Hematopoietic multipotent progenitor cell treated with erythropoietin and hydrocortisone succinate and interleukin-3 and kit ligand, for 6 days (in vitro differentiated cells): ENCODE results near the gene LRRC8B.
A peak's percentile ranks its signal among the peaks of the same experiment; 100 is the strongest.
"Not testable (repeated sequence)": the region's sequence is repeated elsewhere in the genome, so short reads cannot be mapped to it uniquely, and the experiment has no call there.

Source experiments
- DNase-seq: peaks from one replicate; pipeline ENCODE4 v3.0.0-alpha.2; 2015

The LRRC8B gene

GRCh38 chr1:89525169-89525855, 683 bp downstream of the LRRC8B start:
- peak; percentile 73 for DNase-seq

GRCh38 chr1:89527256-89527655, 2.6 kb downstream of the LRRC8B start:
- no peak for DNase-seq

DNA sequence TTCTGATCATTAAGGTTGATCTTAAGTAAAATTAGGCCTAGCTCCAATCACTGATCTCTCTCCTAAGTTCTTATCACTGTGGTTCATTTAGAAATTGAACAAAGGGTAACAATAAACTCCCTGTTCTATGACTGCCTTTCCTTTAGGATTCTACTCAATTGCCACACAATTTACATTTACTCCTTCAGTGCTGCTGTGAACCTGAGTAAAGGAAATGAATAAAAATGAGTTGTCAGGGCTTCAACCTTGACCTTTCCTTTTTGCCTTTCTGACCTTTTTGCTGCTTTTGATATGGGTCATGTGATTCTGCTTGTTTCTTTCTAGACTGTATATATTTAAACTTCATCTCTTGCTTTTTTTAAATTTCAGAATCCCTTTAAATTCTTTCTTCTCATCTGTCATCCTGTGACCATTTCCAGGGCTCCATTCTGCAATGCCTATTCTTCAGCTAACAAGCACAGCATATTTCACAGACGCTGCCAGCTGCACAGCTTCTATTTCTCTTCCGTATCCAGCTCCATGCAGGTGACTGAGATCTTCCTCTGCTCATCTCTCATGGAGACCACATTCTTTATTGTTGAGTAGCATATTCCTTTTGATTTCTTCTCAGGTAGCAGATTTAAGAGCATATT, 3.2 kb downstream of the LRRC8B start:
- DNase-seq, result no peak

GRCh38 chr1:89528382-89528780, 3.8 kb downstream of the LRRC8B start:
- DNase-seq, result no peak

DNA sequence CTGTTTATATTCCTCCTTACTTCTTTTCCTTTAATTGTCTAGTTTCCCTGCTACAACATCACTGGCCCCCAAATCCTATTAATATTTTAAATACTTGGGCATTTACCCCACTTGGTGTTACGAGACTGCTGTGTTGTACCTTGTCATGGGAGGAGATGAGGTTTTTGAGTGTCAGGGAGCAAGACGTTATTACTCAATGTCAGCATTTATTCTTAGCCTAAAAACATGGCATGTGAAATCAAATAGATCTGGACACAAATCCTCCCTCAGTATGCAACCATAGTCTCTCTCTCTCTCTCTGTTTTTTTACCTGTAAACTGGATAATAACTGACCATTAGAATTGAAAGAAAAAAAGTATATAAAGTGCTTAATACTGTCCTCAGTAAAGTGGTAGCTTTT, 4.6 kb downstream of the LRRC8B start:
- no peak for DNase-seq

GRCh38 chr1:89530444-89531089, 5.9 kb downstream of the LRRC8B start:
- DNase-seq, result no peak

GRCh38 chr1:89531480-89532139, 7.0 kb downstream of the LRRC8B start:
- no peak for DNase-seq

GRCh38 chr1:89532228-89532627, 7.6 kb downstream of the LRRC8B start:
- DNase-seq, result no peak

- DNase-seq, result no peak
These were observed 8.2 kb downstream of the LRRC8B start for GRCh38 chr1:89532866-89533265.

DNA sequence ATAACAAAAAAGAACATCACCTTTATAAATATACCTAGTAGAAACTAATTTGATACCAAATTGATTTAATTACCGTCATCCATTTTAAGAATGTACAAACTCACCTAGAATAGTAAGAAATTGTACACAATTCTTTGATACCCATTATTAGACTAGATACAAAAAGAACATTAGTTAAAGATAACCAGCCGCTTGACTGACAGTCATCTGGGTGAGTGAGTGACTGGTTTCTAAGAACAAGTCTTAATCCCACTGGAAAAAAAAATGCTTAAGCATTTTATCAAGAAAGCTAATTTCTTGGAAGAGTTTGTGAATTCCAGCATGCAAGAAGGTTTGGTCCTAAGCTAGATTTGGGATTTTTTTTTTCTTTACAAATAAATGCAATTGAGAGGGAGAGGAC, 10.9 kb downstream of the LRRC8B start:
- no peak for DNase-seq

- DNase-seq, result no peak
These were observed 12.1 kb downstream of the LRRC8B start for GRCh38 chr1:89536555-89537341.

DNA sequence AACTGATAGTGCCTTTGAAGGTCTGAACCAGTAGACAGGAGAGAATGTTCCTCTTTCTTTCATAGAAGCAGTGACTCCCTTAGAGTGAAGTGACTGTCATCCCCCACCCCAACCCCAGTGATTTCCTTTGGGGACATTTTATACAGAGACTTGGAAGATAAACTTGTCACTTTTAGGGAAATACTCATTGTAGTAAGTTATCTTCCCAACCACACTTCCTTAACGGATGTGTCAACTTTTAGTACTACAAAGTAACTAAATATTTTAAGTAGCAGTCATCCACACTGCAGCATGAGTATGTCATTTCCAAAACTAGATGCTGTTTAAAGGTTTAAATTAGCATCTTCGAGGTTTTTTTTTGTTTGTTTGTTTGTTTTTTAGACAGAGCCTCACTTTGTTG, 13.7 kb downstream of the LRRC8B start:
- DNase-seq, result peak; percentile 64

DNA sequence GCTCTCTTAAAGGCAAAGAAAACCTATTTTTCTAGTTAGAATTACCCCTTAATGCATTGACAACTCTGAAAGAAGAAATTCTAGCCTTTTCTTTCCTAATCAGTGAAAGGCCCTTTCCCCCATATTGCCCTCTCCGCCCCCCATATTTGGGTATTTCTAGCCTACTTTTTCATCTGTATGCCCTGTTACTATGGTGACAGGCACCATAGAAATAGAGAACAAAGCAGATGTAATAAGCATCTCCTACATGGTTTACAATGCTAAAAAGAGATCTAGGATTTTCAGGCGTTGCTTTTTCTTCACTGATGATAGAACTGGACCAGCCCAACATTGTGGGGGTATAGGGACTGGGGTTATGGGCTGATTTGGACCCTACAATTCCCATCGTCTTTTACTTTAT, 14.5 kb downstream of the LRRC8B start:
- DNase-seq, result no peak

- DNase-seq, result peak; percentile 22
These were observed 15.9 kb downstream of the LRRC8B start for GRCh38 chr1:89540406-89540970.

DNA sequence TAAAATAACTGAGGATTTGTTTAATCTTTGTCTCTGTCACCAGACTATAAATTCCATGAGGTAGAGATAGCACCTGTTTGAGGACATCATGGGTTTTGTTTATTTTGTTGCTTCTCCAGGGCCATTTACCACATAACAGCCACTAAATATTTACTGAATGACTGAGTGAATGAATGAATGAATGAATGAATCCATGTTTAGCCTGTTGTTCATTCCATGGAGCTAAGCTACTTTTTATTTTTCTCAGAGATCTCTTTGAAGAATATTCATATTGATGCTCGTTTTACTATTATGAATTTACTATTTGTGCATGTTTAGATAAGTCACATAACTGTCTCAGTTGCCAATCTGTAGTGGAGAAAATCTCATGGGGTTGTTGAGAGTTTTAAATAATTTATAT, 17.7 kb downstream of the LRRC8B start:
- no peak for DNase-seq

DNA sequence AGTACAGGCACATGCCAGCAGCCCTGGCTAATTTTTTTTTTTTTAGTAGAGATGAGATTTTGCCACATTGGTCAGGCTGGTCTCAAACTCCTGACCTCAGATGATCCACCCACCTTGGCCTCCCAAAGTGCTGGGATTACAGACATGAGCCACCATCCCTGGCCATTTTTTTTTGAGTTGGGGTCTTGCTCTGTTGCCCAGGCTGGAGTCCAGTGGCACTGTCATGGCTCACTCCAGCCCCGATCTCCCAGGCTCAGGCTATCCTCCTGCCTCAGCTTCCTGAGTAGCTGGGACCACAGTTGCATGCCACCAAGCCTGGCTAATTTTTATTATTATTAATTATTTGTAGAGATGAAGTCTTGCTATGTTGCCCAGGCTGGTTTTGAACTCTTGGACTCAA, 19.0 kb downstream of the LRRC8B start:
- DNase-seq, result not testable (repeated sequence)

- peak; percentile 88 for DNase-seq
These were observed 20.8 kb downstream of the LRRC8B start for GRCh38 chr1:89545264-89546038.

DNA sequence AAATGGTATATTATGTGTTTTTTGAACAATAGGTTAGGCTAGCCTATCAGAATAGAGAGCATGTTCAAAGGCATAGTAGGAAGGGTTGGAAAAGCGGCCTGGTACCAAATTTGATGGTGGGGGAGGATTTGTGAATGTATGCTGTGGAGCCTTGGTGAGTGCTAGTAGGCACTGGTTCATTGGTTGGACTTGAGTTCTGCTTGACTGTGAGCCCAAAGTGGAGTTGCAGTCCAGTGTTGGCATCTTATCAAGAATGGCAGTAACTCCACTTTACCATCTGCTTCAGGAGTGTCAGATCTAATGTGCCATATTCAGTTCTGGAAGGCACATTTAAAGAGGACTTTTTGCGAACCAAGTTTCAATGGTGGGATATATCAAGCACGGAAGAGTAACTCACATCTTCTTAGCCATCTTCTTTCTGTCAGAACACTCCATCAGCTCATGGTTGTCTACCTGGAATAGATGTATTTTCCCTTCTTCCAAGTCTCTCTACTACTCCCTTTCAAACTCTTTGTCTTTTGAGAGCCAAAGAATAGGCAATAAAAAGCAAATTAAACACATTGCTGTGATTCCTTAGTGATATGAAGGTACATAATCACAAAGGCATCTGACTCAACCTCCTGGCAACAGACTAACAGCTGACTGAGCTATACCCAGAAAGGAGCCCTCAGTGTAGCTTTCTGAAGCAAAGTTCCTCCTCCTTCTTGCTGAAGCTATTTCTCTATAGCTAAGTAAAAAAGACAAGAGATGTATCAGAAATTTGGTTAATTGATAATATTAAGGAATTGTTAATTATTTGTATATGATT, 21.7 kb downstream of the LRRC8B start:
- peak; percentile 52 for DNase-seq

GRCh38 chr1:89546934-89547562, 22.4 kb downstream of the LRRC8B start:
- no peak for DNase-seq

GRCh38 chr1:89547563-89548116, 23.0 kb downstream of the LRRC8B start:
- no peak for DNase-seq
